Chondrocyte (in vitro differentiated cells): Measurements from ENCODE around the gene PPP6R3. TPM values are rescaled to one million over a fixed set of nuclear protein-coding genes. Genes with fewer than 3 reads are reported as not detected.

Experiments
- DNase-seq: peaks from one replicate; pipeline ENCODE4 v3.0.0; 2021; ENCODE audit warnings: mixed read lengths, low spot score
- H3K27ac Mint-ChIP-seq: one replicate; pipeline ENCODE4 v1.8.0; 2021; ENCODE audit warnings: mild to moderate bottlenecking, moderate library complexity, mixed read lengths; ENCODE audit not compliant: unreplicated experiment
- H3K27me3 Mint-ChIP-seq: 2 replicates; pipeline ENCODE4 v1.8.0; 2021; ENCODE audit warnings: low read depth, mixed read lengths
- H3K36me3 Mint-ChIP-seq: 2 replicates; pipeline ENCODE4 v1.8.0; 2021; ENCODE audit warnings: low read depth, mixed read lengths
- H3K4me1 Mint-ChIP-seq: 2 replicates; pipeline ENCODE4 v1.8.0; 2021; ENCODE audit warnings: low read depth, mild to moderate bottlenecking, mixed read lengths
- H3K4me3 Mint-ChIP-seq: one replicate; pipeline ENCODE4 v1.8.0; 2021; ENCODE audit warnings: mild to moderate bottlenecking, moderate library complexity, mixed read lengths; ENCODE audit not compliant: unreplicated experiment
- H3K9me3 Mint-ChIP-seq: 2 replicates; pipeline ENCODE4 v1.8.0; 2021; ENCODE audit warnings: low read depth, mixed read lengths
- CTCF ChIP-seq: fragments of 200-600 bp; sonication (generic); IDR thresholded peaks from 2 replicates; pipeline ENCODE4 v1.5.0; 2021; ENCODE audit warnings: antibody characterized with exemption, mild to moderate bottlenecking, moderate library complexity
- long read RNA-seq: library from polyadenylated mRNA; stranded (forward); transcript quantifications from one replicate; pipeline ENCODE4 v2.0.0, GENCODE V29; 2021
- total RNA-seq: library from RNA; stranded (reverse); gene quantifications from 3 replicates; pipeline ENCODE4 v1.2.1, GENCODE V29; 2021

The PPP6R3 gene
- 73.4 to 76.1 TPM (median 75.1 TPM) in 3 replicates for total RNA-seq
- long read RNA-seq, full-length matches to known transcripts = 38 of 97 reads
- long read RNA-seq, partial matches to known transcripts = 9 of 97 reads
- long read RNA-seq, other reads (novel, unspliced or antisense) = 50 of 97 reads

- H3K36me3 Mint-ChIP-seq = no peaks in the 10 kb centered on the region
- H3K9me3 Mint-ChIP-seq = no peaks in the 10 kb centered on the region
- no peak for TF ChIP-seq CTCF
- DNase-seq = no peak
- peaks cover 41% of the 10 kb centered on the region for H3K4me1 Mint-ChIP-seq
- H3K4me3 Mint-ChIP-seq = peak within 1 kb of the TSS; percentile 81
- H3K27ac Mint-ChIP-seq = peak within 1 kb of the TSS; percentile 96
- H3K27me3 Mint-ChIP-seq = no peaks in the 10 kb centered on the region
These were observed at the start of gene PPP6R3 for GRCh38 chr11:68460741-68461574. Gene PPP6R3, plus strand, starts transcription at chr11:68460752. Its CDS starts 76,913 bp downstream, at chr11:68537665.

- H3K9me3 Mint-ChIP-seq = no peaks in the 10 kb centered on the region
- TF ChIP-seq CTCF = no peak
- H3K27me3 Mint-ChIP-seq = no peaks in the 10 kb centered on the region
- peaks cover 2% of the 10 kb centered on the region for H3K4me1 Mint-ChIP-seq
- peaks cover 24% of the 10 kb centered on the region for H3K36me3 Mint-ChIP-seq
- no peak overlapping the region for H3K4me3 Mint-ChIP-seq
- H3K27ac Mint-ChIP-seq = no peak overlapping the region
- no peak for DNase-seq
These were observed 49.0 kb upstream of the PPP6R3 start for GRCh38 chr11:68411501-68411991.

- no peak overlapping the region for H3K4me3 Mint-ChIP-seq
- peaks cover 27% of the 10 kb centered on the region for H3K36me3 Mint-ChIP-seq
- H3K4me1 Mint-ChIP-seq = no peaks in the 10 kb centered on the region
- no peak for DNase-seq
- H3K9me3 Mint-ChIP-seq = no peaks in the 10 kb centered on the region
- TF ChIP-seq CTCF = no peak
- no peak overlapping the region for H3K27ac Mint-ChIP-seq
- no peaks in the 10 kb centered on the region for H3K27me3 Mint-ChIP-seq
These were observed 47.7 kb upstream of the PPP6R3 start for GRCh38 chr11:68412593-68413475.

GRCh38 chr11:68413591-68413999, 47.0 kb upstream of the PPP6R3 start:
- no peak for DNase-seq
- H3K27me3 Mint-ChIP-seq = no peaks in the 10 kb centered on the region
- no peaks in the 10 kb centered on the region for H3K4me1 Mint-ChIP-seq
- H3K4me3 Mint-ChIP-seq = no peak overlapping the region
- no peaks in the 10 kb centered on the region for H3K9me3 Mint-ChIP-seq
- H3K27ac Mint-ChIP-seq = no peak overlapping the region
- no peak for TF ChIP-seq CTCF
- H3K36me3 Mint-ChIP-seq = peaks cover 27% of the 10 kb centered on the region
